ENCODE data around the gene TOMM5. TPM values are rescaled to one million over a fixed set of nuclear protein-coding genes. Genes with fewer than 3 reads are reported as not detected.

The TOMM5 gene
- total and polyA plus RNA-seq, 2 of the 13 experiments (the other 11 are each of a cell fraction or from before 2014, with no cell fraction given), result 147 to 315 TPM

DNA sequence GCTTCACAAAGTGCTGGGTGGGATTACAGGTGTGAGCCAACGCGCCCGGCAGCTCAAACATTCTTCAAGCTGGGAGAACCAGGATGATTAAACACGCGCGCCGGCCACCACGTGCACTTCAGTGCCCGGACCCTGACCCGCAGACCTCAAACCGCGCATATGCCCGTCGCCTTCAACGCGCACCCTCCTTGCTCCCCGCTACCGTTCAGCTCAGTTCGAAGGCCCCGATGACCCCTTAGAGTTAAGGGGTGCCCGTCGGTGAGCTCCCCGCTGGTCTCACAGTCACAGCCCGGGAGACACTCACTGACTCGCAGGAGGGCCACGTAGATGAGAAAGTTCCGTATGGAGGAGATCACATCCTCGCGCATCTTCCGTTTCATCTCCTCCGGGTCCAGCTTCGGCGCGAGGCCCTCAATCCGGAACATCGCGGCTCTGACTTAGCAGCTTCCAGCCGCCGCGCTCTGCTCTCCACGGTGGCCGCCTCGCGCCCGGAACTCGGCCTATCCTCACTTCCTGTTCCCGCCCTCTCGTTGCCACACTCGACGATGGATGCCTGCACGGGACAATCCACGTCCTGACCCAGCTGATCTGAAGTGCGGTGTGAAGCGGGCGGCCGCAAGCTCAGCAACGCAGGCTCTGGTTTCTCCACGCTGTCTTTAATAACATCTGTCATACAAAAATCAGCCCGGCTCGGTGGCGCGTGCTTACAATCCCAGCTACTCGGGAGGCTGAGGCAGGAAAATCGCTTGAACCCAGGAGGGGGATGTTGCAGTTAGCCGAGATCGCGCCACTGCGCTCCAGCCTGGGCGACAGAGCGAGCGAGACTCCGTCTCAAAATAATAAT is at the start of gene TOMM5 (continued):
- 0 out of 2 replicates have a peak, but pooled peaks have one; percentile 53 for TF ChIP-seq ARID2 (CRISPR knock-in tag; IDR thresholded peaks at IDR 0.05; ENCODE audit: borderline replicate concordance)
- TF ChIP-seq SRSF9 (IDR thresholded peaks at IDR 0.05; ENCODE audit: borderline replicate concordance, insufficient read depth, low read depth, low read length, poor library complexity, severe bottlenecking), result no peak
- TF ChIP-seq ZSCAN29 (CRISPR knock-in tag; conservative IDR thresholded peaks at IDR 0.05), result peak; percentile 74; the same call in 1 of the 2 replicates
- peak; percentile 19 to 71; a peak in 1 of 4 replicates for TF ChIP-seq EP300 (IDR thresholded peaks at IDR 0.05; ENCODE audit: low read depth in 2 of 2, low read length in 2 of 2)
- TF ChIP-seq EP300 (CRISPR knock-in tag; IDR thresholded peaks at IDR 0.05; ENCODE audit: borderline replicate concordance), result no peak; the same call in 1 of the 2 replicates
- peak; percentile 52; the same call in 1 of the 2 replicates for TF ChIP-seq FOSL2 (CRISPR knock-in tag; IDR thresholded peaks at IDR 0.05)
- TF ChIP-seq KDM3A (CRISPR knock-in tag; IDR thresholded peaks at IDR 0.05; ENCODE audit: low read depth), result peak; percentile 60
- TF ChIP-seq ARHGAP35 (CRISPR knock-in tag; IDR thresholded peaks at IDR 0.05; ENCODE audit: borderline replicate concordance), result peak; percentile 83
- peak; percentile 93 for TF ChIP-seq PHF20 (CRISPR knock-in tag; IDR thresholded peaks at IDR 0.05)
- no peak; the same call in 1 of the 2 replicates for TF ChIP-seq ZBTB8A (CRISPR knock-in tag; IDR thresholded peaks at IDR 0.05; ENCODE audit: borderline replicate concordance, low read depth)
- peak; percentile 86 for TF ChIP-seq ETV5 (CRISPR knock-in tag; IDR thresholded peaks at IDR 0.05; ENCODE audit: borderline replicate concordance)
- peak; percentile 31; the same call in 1 of the 2 replicates for TF ChIP-seq CENPT (CRISPR knock-in tag; IDR thresholded peaks at IDR 0.05; ENCODE audit: low read depth)
- TF ChIP-seq ZIK1 (CRISPR knock-in tag; IDR thresholded peaks at IDR 0.05; ENCODE audit: borderline replicate concordance, low read depth), result peak; percentile 95; the same call in 1 of the 2 replicates
- TF ChIP-seq SP140L (CRISPR knock-in tag; IDR thresholded peaks at IDR 0.05; ENCODE audit: borderline replicate concordance), result no peak; the same call in 1 of the 2 replicates
- peak; percentile 69; the same call in 1 of the 2 replicates for TF ChIP-seq ZMYM4 (CRISPR knock-in tag; IDR thresholded peaks at IDR 0.05)
- TF ChIP-seq ZMAT3 (CRISPR knock-in tag; conservative IDR thresholded peaks at IDR 0.05), result peak; percentile 98
- TF ChIP-seq SATB2 (CRISPR knock-in tag; IDR thresholded peaks at IDR 0.05), result peak; percentile 95
- TF ChIP-seq ZFYVE20 (CRISPR knock-in tag; IDR thresholded peaks at IDR 0.05; ENCODE audit: borderline replicate concordance, low read depth), result peak; percentile 79; the same call in 1 of the 2 replicates
- TF ChIP-seq, protein P1, sequence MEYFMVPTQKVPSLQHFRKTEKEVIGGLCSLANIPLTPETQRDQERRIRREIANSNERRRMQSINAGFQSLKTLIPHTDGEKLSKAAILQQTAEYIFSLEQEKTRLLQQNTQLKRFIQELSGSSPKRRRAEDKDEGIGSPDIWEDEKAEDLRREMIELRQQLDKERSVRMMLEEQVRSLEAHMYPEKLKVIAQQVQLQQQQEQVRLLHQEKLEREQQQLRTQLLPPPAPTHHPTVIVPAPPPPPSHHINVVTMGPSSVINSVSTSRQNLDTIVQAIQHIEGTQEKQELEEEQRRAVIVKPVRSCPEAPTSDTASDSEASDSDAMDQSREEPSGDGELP (IDR thresholded peaks at IDR 0.05; ENCODE audit: borderline replicate concordance, low read depth), result peak; percentile 98
- TF ChIP-seq ZNF160 (CRISPR knock-in tag; IDR thresholded peaks at IDR 0.05), result peak; percentile 85; the same call in 1 of the 2 replicates
- TF ChIP-seq, protein P2, sequence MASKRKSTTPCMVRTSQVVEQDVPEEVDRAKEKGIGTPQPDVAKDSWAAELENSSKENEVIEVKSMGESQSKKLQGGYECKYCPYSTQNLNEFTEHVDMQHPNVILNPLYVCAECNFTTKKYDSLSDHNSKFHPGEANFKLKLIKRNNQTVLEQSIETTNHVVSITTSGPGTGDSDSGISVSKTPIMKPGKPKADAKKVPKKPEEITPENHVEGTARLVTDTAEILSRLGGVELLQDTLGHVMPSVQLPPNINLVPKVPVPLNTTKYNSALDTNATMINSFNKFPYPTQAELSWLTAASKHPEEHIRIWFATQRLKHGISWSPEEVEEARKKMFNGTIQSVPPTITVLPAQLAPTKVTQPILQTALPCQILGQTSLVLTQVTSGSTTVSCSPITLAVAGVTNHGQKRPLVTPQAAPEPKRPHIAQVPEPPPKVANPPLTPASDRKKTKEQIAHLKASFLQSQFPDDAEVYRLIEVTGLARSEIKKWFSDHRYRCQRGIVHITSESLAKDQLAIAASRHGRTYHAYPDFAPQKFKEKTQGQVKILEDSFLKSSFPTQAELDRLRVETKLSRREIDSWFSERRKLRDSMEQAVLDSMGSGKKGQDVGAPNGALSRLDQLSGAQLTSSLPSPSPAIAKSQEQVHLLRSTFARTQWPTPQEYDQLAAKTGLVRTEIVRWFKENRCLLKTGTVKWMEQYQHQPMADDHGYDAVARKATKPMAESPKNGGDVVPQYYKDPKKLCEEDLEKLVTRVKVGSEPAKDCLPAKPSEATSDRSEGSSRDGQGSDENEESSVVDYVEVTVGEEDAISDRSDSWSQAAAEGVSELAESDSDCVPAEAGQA (IDR thresholded peaks at IDR 0.05; ENCODE audit: low read depth), result peak; percentile 68
- TF ChIP-seq, protein P2 (CRISPR knock-in tag; IDR thresholded peaks at IDR 0.05; ENCODE audit: borderline replicate concordance), result peak; percentile 87; the same call in 1 of the 2 replicates

All from HepG2 (cell line).